ENCODE data around the gene MYCBPAP. TPM values are rescaled to one million over a fixed set of nuclear protein-coding genes. Genes with fewer than 3 reads are reported as not detected.

The MYCBPAP gene
- polyA plus RNA-seq, 2 donors, result 0.05 to 0.22 TPM

DNA sequence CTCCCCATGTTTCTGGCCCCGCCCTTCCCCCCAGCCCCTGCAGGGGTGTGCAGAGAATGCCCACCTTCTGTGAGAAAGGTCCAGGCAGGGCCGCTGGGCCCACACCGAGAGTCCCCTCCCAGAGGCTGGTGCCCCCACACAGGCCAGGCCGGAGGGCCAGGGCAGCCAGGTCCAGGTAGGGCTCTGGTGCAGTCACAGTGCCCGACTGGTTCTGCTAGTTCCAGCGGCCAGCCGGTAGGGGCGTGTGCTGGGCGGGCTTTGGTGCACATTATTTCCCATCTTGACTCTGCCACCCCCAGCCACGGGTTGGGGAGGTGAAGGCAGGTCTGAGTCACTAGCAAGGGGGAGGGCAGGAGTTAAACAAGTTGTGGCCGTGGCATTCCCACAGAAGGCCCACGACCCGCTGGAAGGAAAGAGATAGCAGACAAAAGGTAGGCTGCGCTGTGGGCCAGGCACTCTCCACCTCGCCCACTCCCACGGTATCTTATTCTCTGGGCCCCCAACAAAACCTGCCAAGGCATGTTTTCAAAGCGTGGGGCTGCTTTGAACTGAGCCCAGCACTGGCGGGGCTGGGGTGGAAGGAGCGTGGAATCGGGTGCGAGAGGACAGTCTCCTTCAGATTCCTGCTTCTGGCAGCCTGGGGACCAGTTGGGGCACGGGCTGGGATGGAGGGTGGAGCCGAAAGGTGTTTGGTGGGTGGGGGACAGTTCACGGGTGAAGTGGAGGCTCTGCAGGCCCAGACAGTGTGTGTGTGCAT, 26.2 kb downstream of the MYCBPAP start:
- Histone ChIP-seq H3K27me3 (ENCODE audit: control insufficient read depth in 1 of 2, insufficient read depth in 2 of 2, low read length in 2 of 2) (no peaks in the 10 kb centered on the region), H3K4me3 (ENCODE audit: low read depth in 1 of 2, low read length in 2 of 2) (peak overlapping the region; percentile 64 to 83), H3K36me3 (ENCODE audit: control insufficient read depth in 2 of 2, insufficient read depth in 2 of 2, low read length in 1 of 2) (peaks cover 0 to 26% of the 10 kb centered on the region in 2 donors), H3K4me1 (ENCODE audit: control insufficient read depth in 2 of 2, insufficient read depth in 2 of 2, low read length in 1 of 2) (peaks cover 0 to 35% of the 10 kb centered on the region in 2 donors), H3K9me3 (ENCODE audit: control insufficient read depth in 2 of 2, insufficient read depth in 1 of 2, low read depth in 1 of 2, low read length in 1 of 2) (no peaks in the 10 kb centered on the region), H3K27ac (ENCODE audit: low read depth in 2 of 2, low read length in 1 of 2) (peak overlapping the region; percentile 93 to 97)
- 34 to 37% methylated on average over 24 of the region's 24 CpGs for WGBS, 2 donors

DNA sequence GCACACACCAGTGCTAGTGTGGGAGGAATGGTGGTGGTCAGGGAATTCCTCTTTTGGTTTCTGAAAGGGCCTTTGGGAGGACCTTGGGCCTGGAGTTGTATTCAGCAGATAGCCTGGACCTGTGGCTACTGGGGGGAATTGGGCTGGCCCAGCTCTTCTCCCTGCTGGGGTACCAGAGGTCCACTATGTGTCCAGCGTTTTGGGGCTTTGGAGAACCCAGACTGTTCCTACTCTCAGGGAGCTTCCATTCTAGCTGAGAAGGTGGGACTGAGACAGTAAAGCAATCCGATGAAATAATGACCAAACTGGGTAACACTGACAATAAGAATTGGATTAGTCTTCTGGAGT, 26.7 kb downstream of the MYCBPAP start:
- peaks cover 0 to 30% of the 10 kb centered on the region in 2 donors for H3K36me3 ChIP-seq (ENCODE audit: control insufficient read depth in 2 of 2, insufficient read depth in 2 of 2, low read length in 1 of 2)
- H3K9me3 ChIP-seq (ENCODE audit: control insufficient read depth in 2 of 2, insufficient read depth in 1 of 2, low read depth in 1 of 2, low read length in 1 of 2), result no peaks in the 10 kb centered on the region
- H3K27ac ChIP-seq (ENCODE audit: low read depth in 2 of 2, low read length in 1 of 2), result peak overlapping the region; percentile 90 to 97
- WGBS, 2 donors, result 53 to 64% methylated on average over 2 of the region's 2 CpGs
- peaks cover 0 to 40% of the 10 kb centered on the region in 2 donors for H3K4me1 ChIP-seq (ENCODE audit: control insufficient read depth in 2 of 2, insufficient read depth in 2 of 2, low read length in 1 of 2)
- H3K4me3 ChIP-seq (ENCODE audit: low read depth in 1 of 2, low read length in 2 of 2), result peak overlapping the region; percentile 60 to 83
- no peaks in the 10 kb centered on the region for H3K27me3 ChIP-seq (ENCODE audit: control insufficient read depth in 1 of 2, insufficient read depth in 2 of 2, low read length in 2 of 2)

DNA sequence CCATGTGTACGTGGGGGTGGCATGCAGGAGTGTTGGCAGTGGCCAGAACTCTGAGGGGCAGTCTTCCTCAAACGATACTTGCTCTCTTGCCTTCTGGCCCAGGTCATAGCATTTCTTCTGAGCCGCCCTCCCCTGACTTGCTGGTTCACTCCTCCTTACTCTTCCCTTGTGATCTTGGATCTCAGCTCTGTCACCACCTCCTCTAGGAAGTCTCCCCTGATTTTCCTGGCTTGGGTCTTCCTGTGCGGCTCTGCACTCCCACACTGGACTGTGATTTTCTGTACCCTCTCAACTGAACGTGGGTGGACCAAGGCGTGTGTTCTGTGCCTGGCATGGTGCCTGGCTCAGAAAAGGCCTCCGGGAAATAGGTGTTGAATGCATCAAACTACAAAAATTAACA, 27.2 kb downstream of the MYCBPAP start:
- peaks cover 0 to 30% of the 10 kb centered on the region in 2 donors for H3K36me3 ChIP-seq (ENCODE audit: control insufficient read depth in 2 of 2, insufficient read depth in 2 of 2, low read length in 1 of 2)
- H3K4me3 ChIP-seq (ENCODE audit: low read depth in 1 of 2, low read length in 2 of 2), result peak overlapping the region; percentile 60 to 83
- H3K4me1 ChIP-seq (ENCODE audit: control insufficient read depth in 2 of 2, insufficient read depth in 2 of 2, low read length in 1 of 2), result peaks cover 0 to 44% of the 10 kb centered on the region in 2 donors
- no peaks in the 10 kb centered on the region for H3K9me3 ChIP-seq (ENCODE audit: control insufficient read depth in 2 of 2, insufficient read depth in 1 of 2, low read depth in 1 of 2, low read length in 1 of 2)
- H3K27ac ChIP-seq (ENCODE audit: low read depth in 2 of 2, low read length in 1 of 2), result peak overlapping the region in 1 of 2 donors; percentile 90
- WGBS, 2 donors, result 53% methylated on average over 7 of the region's 7 CpGs
- H3K27me3 ChIP-seq (ENCODE audit: control insufficient read depth in 1 of 2, insufficient read depth in 2 of 2, low read length in 2 of 2), result no peaks in the 10 kb centered on the region

DNA sequence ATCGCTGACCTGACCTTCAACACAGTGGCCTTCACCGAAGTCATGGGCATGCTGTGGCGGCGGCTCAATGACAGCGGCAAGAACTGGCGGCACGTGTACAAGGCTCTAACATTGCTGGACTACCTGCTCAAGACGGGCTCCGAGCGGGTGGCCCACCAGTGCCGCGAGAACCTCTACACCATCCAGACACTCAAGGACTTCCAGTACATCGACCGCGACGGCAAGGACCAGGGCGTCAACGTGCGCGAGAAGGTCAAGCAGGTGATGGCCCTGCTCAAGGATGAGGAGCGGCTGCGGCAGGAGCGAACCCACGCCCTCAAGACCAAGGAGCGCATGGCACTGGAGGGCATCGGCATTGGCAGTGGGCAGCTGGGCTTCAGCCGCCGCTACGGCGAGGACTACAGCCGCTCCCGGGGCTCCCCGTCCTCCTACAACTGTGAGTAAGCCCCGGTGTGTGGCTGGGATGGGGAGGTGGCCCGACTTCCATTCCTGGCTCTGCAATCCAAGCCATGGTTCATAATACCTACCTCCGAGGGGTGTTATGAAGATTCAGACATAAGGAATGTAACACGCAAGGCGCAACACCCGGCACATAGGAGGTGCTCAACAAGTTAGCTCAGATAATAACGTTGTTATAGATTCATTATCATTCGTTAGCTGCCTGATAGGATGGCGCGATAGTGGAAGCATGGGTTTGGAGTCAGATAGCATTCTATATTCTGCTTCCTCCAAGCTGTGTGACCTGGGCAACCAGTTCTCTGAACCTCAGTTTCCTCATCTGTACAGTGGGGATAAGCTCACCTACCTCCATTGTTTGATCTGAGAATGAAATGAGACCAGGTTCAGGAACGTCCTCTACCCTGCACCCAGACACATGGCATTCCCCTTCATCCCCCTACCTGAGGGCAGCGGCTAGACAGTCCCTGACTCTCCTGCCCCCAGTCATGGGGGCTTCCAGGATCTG, 28.7 kb downstream of the MYCBPAP start:
- H3K27ac ChIP-seq (ENCODE audit: low read depth in 2 of 2, low read length in 1 of 2), result no peak overlapping the region
- peaks cover 0 to 30% of the 10 kb centered on the region in 2 donors for H3K36me3 ChIP-seq (ENCODE audit: control insufficient read depth in 2 of 2, insufficient read depth in 2 of 2, low read length in 1 of 2)
- H3K4me3 ChIP-seq (ENCODE audit: low read depth in 1 of 2, low read length in 2 of 2), result no peak overlapping the region
- H3K27me3 ChIP-seq (ENCODE audit: control insufficient read depth in 1 of 2, insufficient read depth in 2 of 2, low read length in 2 of 2), result no peaks in the 10 kb centered on the region
- WGBS, 2 donors, result 91% methylated on average over 45 of the region's 45 CpGs
- H3K9me3 ChIP-seq (ENCODE audit: control insufficient read depth in 2 of 2, insufficient read depth in 1 of 2, low read depth in 1 of 2, low read length in 1 of 2), result no peaks in the 10 kb centered on the region
- peaks cover 0 to 55% of the 10 kb centered on the region in 2 donors for H3K4me1 ChIP-seq (ENCODE audit: control insufficient read depth in 2 of 2, insufficient read depth in 2 of 2, low read length in 1 of 2)

DNA sequence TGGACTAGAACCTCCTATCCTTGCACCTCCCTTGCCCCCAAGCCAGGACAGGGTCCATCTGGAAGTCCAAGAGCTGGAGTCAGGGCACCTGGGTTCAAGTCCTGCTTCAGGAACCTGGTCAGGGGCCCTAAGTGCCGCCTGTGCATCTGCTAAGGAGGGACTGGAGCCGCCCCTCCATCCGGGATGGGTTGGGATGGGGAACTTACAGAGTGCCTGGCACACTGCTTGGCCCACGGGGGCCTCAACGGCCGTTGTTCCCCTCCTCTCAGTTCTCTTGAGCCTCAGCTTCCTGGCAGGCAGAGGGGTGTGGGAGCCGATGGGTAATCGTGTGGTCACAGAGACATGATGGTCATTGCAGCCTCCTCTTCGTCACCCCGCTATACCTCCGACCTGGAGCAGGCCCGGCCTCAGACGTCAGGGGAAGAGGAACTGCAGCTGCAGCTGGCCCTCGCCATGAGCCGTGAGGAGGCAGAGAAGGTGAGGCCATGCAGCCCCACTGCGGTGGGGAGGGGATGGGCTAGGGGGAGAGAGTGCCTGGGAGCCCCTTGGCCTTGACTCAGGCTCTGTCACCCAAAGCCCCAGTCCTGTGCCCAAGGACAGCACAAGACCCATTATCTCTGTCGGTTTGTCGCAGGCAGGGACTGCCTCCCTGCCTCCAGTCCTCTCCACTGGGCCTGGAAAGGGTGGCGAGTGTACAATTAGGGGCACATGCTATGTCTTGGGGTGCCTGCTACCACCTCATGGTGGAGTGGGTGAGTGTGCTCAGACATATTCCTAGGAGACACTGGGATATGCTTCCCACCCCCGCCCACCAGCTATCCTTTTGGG, 29.7 kb downstream of the MYCBPAP start:
- Histone ChIP-seq H3K36me3 (ENCODE audit: control insufficient read depth in 2 of 2, insufficient read depth in 2 of 2, low read length in 1 of 2) (peaks cover 0 to 33% of the 10 kb centered on the region in 2 donors), H3K4me3 (ENCODE audit: low read depth in 1 of 2, low read length in 2 of 2) (no peak overlapping the region), H3K9me3 (ENCODE audit: control insufficient read depth in 2 of 2, insufficient read depth in 1 of 2, low read depth in 1 of 2, low read length in 1 of 2) (no peaks in the 10 kb centered on the region), H3K27ac (ENCODE audit: low read depth in 2 of 2, low read length in 1 of 2) (no peak overlapping the region), H3K4me1 (ENCODE audit: control insufficient read depth in 2 of 2, insufficient read depth in 2 of 2, low read length in 1 of 2) (peaks cover 3 to 53% of the 10 kb centered on the region in 2 donors), H3K27me3 (ENCODE audit: control insufficient read depth in 1 of 2, insufficient read depth in 2 of 2, low read length in 2 of 2) (no peaks in the 10 kb centered on the region)
- 76 to 86% methylated on average over 20 of the region's 20 CpGs for WGBS, 2 donors

DNA sequence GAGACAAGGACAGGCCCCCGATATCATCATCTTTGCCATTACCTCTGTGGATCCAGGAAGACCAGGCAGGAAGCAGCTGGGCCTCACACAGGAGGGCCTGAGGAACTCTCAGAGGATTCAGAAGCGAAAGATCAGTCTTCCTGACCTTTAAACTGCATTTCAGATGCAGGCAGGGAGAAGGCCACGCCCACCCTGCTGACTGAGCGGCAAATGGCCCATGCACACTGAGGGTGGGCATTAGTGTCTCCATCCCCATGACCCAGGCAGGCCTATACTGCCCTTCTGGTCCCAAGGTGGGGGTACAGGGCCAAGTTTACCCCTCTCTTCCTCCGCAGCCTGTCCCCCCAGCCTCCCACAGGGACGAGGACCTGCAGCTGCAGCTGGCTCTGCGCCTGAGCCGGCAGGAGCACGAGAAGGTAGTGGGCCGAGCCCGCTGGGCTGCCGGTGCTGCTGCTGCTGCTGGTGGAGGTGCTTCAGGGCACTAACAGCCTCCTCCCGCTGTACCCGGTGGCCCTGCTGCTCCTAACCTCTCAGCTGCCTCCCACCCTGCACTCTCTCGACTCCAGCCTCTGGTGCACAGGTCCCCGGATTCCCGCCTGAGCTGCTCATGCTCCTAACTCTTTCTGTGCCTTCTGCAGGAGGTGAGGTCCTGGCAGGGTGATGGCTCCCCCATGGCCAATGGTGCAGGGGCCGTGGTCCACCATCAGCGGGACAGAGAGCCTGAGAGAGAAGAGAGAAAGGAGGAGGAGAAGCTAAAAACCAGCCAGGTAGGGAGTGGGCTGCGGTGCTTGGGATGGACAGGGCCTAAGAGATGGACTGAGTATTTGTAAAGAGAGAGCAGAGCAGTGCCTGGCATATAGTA, 30.5 kb downstream of the MYCBPAP start:
- H3K4me1 ChIP-seq (ENCODE audit: control insufficient read depth in 2 of 2, insufficient read depth in 2 of 2, low read length in 1 of 2), result peaks cover 7 to 55% of the 10 kb centered on the region in 2 donors
- H3K9me3 ChIP-seq (ENCODE audit: control insufficient read depth in 2 of 2, insufficient read depth in 1 of 2, low read depth in 1 of 2, low read length in 1 of 2), result no peaks in the 10 kb centered on the region
- peak overlapping the region in 1 of 2 donors; percentile 85 for H3K27ac ChIP-seq (ENCODE audit: low read depth in 2 of 2, low read length in 1 of 2)
- H3K4me3 ChIP-seq (ENCODE audit: low read depth in 1 of 2, low read length in 2 of 2), result no peak overlapping the region
- H3K36me3 ChIP-seq (ENCODE audit: control insufficient read depth in 2 of 2, insufficient read depth in 2 of 2, low read length in 1 of 2), result peaks cover 0 to 33% of the 10 kb centered on the region in 2 donors
- 62% methylated on average over 19 to 20 of the region's 20 CpGs for WGBS, 2 donors
- H3K27me3 ChIP-seq (ENCODE audit: control insufficient read depth in 1 of 2, insufficient read depth in 2 of 2, low read length in 2 of 2), result no peaks in the 10 kb centered on the region

DNA sequence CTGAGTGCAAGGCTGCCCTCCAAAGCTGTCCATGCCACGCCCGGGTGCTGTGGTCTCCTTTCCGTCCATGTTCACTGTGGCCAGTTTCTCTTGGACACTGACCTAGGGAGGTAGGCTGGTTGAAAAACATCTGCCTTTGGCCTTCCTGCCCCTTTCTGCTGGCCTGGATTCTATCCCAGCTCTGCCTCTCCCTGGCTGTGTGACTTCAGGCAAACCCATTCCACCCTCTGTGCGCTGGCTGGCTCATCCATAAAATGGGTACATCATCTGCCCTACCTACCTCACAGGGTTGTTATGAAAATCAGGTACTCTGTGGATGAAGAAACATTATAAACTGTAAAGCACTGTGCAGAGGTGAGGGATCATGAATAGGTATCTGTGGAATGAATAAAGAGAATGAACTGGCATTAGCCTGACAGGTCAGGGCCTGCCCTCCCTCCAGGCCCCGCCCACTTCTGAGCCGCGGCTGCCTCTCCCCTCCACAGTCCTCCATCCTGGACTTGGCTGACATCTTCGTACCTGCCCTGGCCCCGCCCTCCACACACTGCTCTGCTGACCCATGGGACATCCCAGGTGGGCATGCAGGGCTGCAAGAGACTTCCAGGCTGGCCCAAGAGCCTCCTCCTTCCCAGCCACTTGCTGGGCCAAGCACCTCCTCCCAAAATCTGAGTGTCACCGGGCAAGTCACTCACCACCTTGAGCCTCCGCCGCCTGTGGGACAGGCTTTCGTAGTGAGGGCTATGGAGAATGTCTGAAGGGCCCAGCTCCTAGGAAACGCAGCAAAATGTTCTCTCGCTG, 31.7 kb downstream of the MYCBPAP start:
- Histone ChIP-seq H3K4me1 (ENCODE audit: control insufficient read depth in 2 of 2, insufficient read depth in 2 of 2, low read length in 1 of 2) (peaks cover 7 to 55% of the 10 kb centered on the region in 2 donors), H3K4me3 (ENCODE audit: low read depth in 1 of 2, low read length in 2 of 2) (no peak overlapping the region), H3K27ac (ENCODE audit: low read depth in 2 of 2, low read length in 1 of 2) (peak overlapping the region; percentile 57 to 86), H3K27me3 (ENCODE audit: control insufficient read depth in 1 of 2, insufficient read depth in 2 of 2, low read length in 2 of 2) (no peaks in the 10 kb centered on the region), H3K9me3 (ENCODE audit: control insufficient read depth in 2 of 2, insufficient read depth in 1 of 2, low read depth in 1 of 2, low read length in 1 of 2) (no peaks in the 10 kb centered on the region), H3K36me3 (ENCODE audit: control insufficient read depth in 2 of 2, insufficient read depth in 2 of 2, low read length in 1 of 2) (peaks cover 0 to 33% of the 10 kb centered on the region in 2 donors)
- WGBS, 2 donors, result 58 to 60% methylated on average over 15 of the region's 15 CpGs
